Measurements from ENCODE around the gene CCDC88C. TPM values are rescaled to one million over a fixed set of nuclear protein-coding genes. Genes with fewer than 3 reads are reported as not detected.
A peak's percentile ranks its signal among the peaks of the same experiment; 100 is the strongest.

Gene CCDC88C
- total and polyA plus RNA-seq, 2 donors = 25.6 to 47.4 TPM

DNA sequence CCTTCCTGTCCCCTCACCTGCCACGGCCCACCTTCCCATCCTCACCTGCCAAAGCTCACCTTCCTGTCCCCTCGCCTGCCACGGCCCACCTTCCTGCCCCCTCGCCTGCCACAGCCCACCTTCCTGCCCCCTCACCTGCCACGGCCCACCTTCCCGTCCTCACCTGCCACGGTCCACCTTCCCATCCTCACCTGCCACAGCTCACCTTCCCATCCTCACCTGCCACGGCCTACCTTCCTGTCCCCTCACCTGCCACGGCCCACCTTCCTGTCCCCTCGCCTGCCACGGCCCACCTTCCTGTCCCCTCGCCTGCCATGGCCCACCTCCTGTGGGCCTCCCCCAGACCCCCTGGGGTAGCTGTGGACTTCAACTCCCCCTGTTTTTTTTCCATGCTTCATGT is 124.3 kb downstream of the CCDC88C start:
- Histone ChIP-seq H3K9me3 (ENCODE audit: control insufficient read depth in 2 of 2, insufficient read depth in 1 of 2, low read length in 1 of 2) (no peaks in the 10 kb centered on the region), H3K4me3 (ENCODE audit: low read length in 2 of 2) (no peak overlapping the region), H3K27ac (ENCODE audit: low read depth in 1 of 2, low read length in 1 of 2) (no peak overlapping the region), H3K36me3 (ENCODE audit: control insufficient read depth in 2 of 2, insufficient read depth in 2 of 2, low read length in 1 of 2) (peaks cover 87 to 89% of the 10 kb centered on the region in 2 donors), H3K27me3 (ENCODE audit: control insufficient read depth in 2 of 2, insufficient read depth in 1 of 2, low read length in 1 of 2) (no peaks in the 10 kb centered on the region), H3K4me1 (ENCODE audit: control insufficient read depth in 2 of 2, insufficient read depth in 2 of 2, low read length in 2 of 2) (peaks cover 0 to 5% of the 10 kb centered on the region in 2 donors)
- DNase-seq (ENCODE audit: low read depth in 6 of 9, low spot score in 9 of 9) = no peak
- WGBS = 60% methylated on average over 12 of the region's 12 CpGs

DNA sequence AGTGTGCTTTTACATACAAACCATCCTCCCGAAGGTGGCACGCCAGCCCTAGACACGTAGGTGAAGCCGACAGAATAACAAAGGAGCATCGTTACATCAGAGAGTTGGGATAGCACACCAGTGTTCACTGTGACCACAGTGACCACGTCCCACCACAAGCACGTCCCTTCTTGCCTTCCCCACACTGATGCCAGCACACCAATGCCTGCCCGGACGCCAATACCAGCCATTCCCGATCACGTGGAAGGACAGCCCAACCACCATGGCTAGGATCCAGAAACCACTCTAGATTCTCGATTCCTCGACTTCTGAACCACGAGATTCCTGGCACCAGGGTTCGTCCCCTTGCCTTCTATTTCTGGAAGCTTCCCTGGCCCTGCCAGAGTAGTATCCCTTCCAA is 125.1 kb downstream of the CCDC88C start:
- H3K4me3 ChIP-seq (ENCODE audit: low read length in 2 of 2) = no peak overlapping the region
- no peaks in the 10 kb centered on the region for H3K27me3 ChIP-seq (ENCODE audit: control insufficient read depth in 2 of 2, insufficient read depth in 1 of 2, low read length in 1 of 2)
- WGBS = 96% methylated on average over 15 of the region's 15 CpGs
- H3K9me3 ChIP-seq (ENCODE audit: control insufficient read depth in 2 of 2, insufficient read depth in 1 of 2, low read length in 1 of 2) = no peaks in the 10 kb centered on the region
- no peak for DNase-seq (ENCODE audit: low read depth in 6 of 9, low spot score in 9 of 9)
- H3K27ac ChIP-seq (ENCODE audit: low read depth in 1 of 2, low read length in 1 of 2) = no peak overlapping the region
- H3K4me1 ChIP-seq (ENCODE audit: control insufficient read depth in 2 of 2, insufficient read depth in 2 of 2, low read length in 2 of 2) = peaks cover 0 to 5% of the 10 kb centered on the region in 2 donors
- peaks cover 91 to 92% of the 10 kb centered on the region in 2 donors for H3K36me3 ChIP-seq (ENCODE audit: control insufficient read depth in 2 of 2, insufficient read depth in 2 of 2, low read length in 1 of 2)

DNA sequence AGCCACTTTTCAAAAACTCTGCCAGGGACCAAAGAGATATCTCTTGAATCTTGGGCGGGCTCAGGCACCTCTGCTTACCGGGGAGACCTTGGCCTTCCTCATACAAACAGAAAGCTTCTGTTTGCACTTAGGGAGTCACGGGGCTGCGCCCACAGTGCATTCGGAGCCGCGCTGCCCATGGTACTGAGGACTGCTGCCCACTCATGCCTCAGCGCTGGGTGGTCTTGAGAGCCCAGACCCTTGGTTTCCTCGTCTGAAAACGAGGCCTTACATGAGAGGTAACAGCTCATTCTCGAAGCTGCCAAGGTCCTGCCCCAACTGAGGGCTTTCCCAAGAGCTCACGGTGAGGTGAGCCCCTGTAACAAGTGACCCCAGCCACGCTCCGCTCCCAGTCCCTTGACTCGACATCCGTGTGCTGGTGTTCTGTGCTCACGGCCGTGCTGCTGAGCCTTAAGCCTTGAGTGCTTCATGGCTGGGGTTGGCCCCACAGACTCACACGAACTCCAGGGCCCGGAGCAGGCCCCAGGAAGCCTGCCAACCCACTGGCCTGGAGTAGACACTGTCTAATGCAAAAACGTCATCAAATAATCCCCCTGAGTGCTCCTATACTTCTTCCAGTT is 125.7 kb downstream of the CCDC88C start:
- DNase-seq (ENCODE audit: low read depth in 6 of 9, low spot score in 9 of 9) = no peak
- no peaks in the 10 kb centered on the region for H3K9me3 ChIP-seq (ENCODE audit: control insufficient read depth in 2 of 2, insufficient read depth in 1 of 2, low read length in 1 of 2)
- no peak overlapping the region for H3K4me3 ChIP-seq (ENCODE audit: low read length in 2 of 2)
- 97% methylated on average over 21 of the region's 21 CpGs for WGBS
- no peaks in the 10 kb centered on the region for H3K27me3 ChIP-seq (ENCODE audit: control insufficient read depth in 2 of 2, insufficient read depth in 1 of 2, low read length in 1 of 2)
- H3K4me1 ChIP-seq (ENCODE audit: control insufficient read depth in 2 of 2, insufficient read depth in 2 of 2, low read length in 2 of 2) = peaks cover 0 to 5% of the 10 kb centered on the region in 2 donors
- H3K27ac ChIP-seq (ENCODE audit: low read depth in 1 of 2, low read length in 1 of 2) = no peak overlapping the region
- H3K36me3 ChIP-seq (ENCODE audit: control insufficient read depth in 2 of 2, insufficient read depth in 2 of 2, low read length in 1 of 2) = peaks cover 90 to 91% of the 10 kb centered on the region in 2 donors

DNA sequence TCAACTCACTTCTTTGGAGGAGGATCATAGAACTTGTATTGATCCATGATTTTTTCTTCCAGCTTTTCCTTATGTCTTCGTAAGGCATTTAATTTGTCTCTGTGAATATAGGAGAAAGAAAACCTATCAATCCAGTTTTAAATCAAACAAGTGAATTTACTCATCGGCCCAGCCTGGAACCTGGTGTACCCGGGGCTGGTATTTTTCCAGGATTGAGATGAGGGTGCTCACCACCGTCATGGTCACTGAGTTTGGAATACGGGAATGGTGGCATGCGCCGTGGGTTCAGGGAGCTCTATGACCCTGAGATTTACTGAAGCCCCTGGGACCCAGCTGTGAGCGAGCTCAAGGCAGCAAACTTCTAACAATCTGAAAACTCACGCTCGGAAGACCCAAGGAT is 126.6 kb downstream of the CCDC88C start:
- peaks cover 0 to 5% of the 10 kb centered on the region in 2 donors for H3K4me1 ChIP-seq (ENCODE audit: control insufficient read depth in 2 of 2, insufficient read depth in 2 of 2, low read length in 2 of 2)
- no peak overlapping the region for H3K27ac ChIP-seq (ENCODE audit: low read depth in 1 of 2, low read length in 1 of 2)
- no peaks in the 10 kb centered on the region for H3K9me3 ChIP-seq (ENCODE audit: control insufficient read depth in 2 of 2, insufficient read depth in 1 of 2, low read length in 1 of 2)
- WGBS = 97% methylated on average over 10 of the region's 10 CpGs
- no peaks in the 10 kb centered on the region for H3K27me3 ChIP-seq (ENCODE audit: control insufficient read depth in 2 of 2, insufficient read depth in 1 of 2, low read length in 1 of 2)
- H3K4me3 ChIP-seq (ENCODE audit: low read length in 2 of 2) = no peak overlapping the region
- H3K36me3 ChIP-seq (ENCODE audit: control insufficient read depth in 2 of 2, insufficient read depth in 2 of 2, low read length in 1 of 2) = peaks cover 82 to 89% of the 10 kb centered on the region in 2 donors
- DNase-seq (ENCODE audit: low read depth in 6 of 9, low spot score in 9 of 9) = no peak

DNA sequence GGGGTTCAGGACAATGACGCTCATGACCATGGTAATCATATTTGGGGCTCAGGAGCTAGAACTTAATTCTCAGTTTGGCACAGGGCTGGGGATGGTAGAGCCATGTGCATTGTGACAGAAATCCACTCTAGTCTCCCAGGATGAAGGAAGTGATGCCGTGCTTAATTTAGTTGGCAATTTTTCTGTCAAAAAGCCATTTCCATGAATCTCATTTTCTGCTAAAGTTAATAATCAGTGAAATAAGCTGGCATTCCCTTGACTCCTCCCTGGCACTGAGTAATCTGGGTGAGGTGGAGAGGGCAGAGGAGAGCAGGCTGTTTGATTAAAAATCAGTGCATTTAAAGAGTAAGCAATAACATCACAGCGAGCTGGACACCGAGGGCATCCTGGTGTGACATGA is 128.2 kb downstream of the CCDC88C start:
- Histone ChIP-seq H3K36me3 (ENCODE audit: control insufficient read depth in 2 of 2, insufficient read depth in 2 of 2, low read length in 1 of 2) (peaks cover 82 to 91% of the 10 kb centered on the region in 2 donors), H3K4me1 (ENCODE audit: control insufficient read depth in 2 of 2, insufficient read depth in 2 of 2, low read length in 2 of 2) (peaks cover 5 to 17% of the 10 kb centered on the region in 2 donors), H3K27ac (ENCODE audit: low read depth in 1 of 2, low read length in 1 of 2) (no peak overlapping the region), H3K4me3 (ENCODE audit: low read length in 2 of 2) (no peak overlapping the region), H3K27me3 (ENCODE audit: control insufficient read depth in 2 of 2, insufficient read depth in 1 of 2, low read length in 1 of 2) (no peaks in the 10 kb centered on the region), H3K9me3 (ENCODE audit: control insufficient read depth in 2 of 2, insufficient read depth in 1 of 2, low read length in 1 of 2) (no peaks in the 10 kb centered on the region)
- DNase-seq (ENCODE audit: low read depth in 6 of 9, low spot score in 9 of 9) = no peak
- WGBS = over 99% methylated on average over 4 of the region's 4 CpGs

DNA sequence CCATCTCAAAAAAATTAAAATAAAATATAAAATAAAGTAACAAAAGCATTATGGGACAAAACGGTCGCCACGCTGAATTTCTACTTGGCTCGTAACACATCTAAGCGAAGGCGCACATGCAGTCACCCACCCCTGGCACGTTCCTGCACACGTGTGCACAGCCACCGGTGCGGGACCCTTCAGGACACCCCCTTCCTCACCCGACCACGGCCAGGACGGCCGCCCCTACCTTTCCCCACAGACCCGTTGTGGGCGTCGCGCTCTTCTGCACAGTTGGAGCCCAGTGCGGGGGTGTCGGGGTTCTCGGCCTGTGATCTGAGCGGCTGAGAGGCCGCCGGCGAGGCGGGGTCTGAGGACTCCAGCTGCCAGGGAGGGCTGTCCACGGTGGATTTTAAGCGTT is 128.7 kb downstream of the CCDC88C start:
- H3K9me3 ChIP-seq (ENCODE audit: control insufficient read depth in 2 of 2, insufficient read depth in 1 of 2, low read length in 1 of 2) = no peaks in the 10 kb centered on the region
- H3K27me3 ChIP-seq (ENCODE audit: control insufficient read depth in 2 of 2, insufficient read depth in 1 of 2, low read length in 1 of 2) = no peaks in the 10 kb centered on the region
- H3K4me1 ChIP-seq (ENCODE audit: control insufficient read depth in 2 of 2, insufficient read depth in 2 of 2, low read length in 2 of 2) = peaks cover 5 to 22% of the 10 kb centered on the region in 2 donors
- no peak for DNase-seq (ENCODE audit: low read depth in 6 of 9, low spot score in 9 of 9)
- no peak overlapping the region for H3K27ac ChIP-seq (ENCODE audit: low read depth in 1 of 2, low read length in 1 of 2)
- H3K4me3 ChIP-seq (ENCODE audit: low read length in 2 of 2) = no peak overlapping the region
- peaks cover 76 to 91% of the 10 kb centered on the region in 2 donors for H3K36me3 ChIP-seq (ENCODE audit: control insufficient read depth in 2 of 2, insufficient read depth in 2 of 2, low read length in 1 of 2)
- 97% methylated on average over 28 of the region's 28 CpGs for WGBS

DNA sequence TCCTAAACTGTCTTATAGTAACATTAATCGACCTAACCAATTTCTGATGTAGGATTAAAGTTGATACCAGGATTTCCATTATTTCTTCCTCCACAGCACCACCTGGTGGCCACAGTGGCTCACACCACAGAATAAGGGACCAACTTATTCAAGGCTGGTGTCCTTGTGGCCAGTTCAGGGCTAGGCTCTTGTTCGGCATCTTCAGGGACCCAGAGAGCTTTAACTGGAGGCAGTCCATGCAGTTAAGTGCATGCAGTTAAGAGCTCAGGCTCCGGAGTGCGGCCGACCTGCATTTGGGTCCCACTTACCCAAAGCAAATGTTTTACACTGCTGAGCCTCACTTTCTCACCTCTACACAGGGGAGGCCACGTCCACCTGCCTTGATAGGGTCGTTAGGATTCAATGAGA is 131.1 kb downstream of the CCDC88C start:
- DNase-seq (ENCODE audit: low read depth in 6 of 9, low spot score in 9 of 9) = peak in 7 of 9 donors; percentile 52 to 77 (median 59)
- Histone ChIP-seq H3K36me3 (ENCODE audit: control insufficient read depth in 2 of 2, insufficient read depth in 2 of 2, low read length in 1 of 2) (peaks cover 74 to 94% of the 10 kb centered on the region in 2 donors), H3K4me1 (ENCODE audit: control insufficient read depth in 2 of 2, insufficient read depth in 2 of 2, low read length in 2 of 2) (peaks cover 10 to 42% of the 10 kb centered on the region in 2 donors), H3K9me3 (ENCODE audit: control insufficient read depth in 2 of 2, insufficient read depth in 1 of 2, low read length in 1 of 2) (peaks cover 1 to 8% of the 10 kb centered on the region in 2 donors), H3K27ac (ENCODE audit: low read depth in 1 of 2, low read length in 1 of 2) (no peak overlapping the region), H3K4me3 (ENCODE audit: low read length in 2 of 2) (no peak overlapping the region), H3K27me3 (ENCODE audit: control insufficient read depth in 2 of 2, insufficient read depth in 1 of 2, low read length in 1 of 2) (no peaks in the 10 kb centered on the region)
- WGBS = 67% methylated on average over 7 of the region's 7 CpGs

DNA sequence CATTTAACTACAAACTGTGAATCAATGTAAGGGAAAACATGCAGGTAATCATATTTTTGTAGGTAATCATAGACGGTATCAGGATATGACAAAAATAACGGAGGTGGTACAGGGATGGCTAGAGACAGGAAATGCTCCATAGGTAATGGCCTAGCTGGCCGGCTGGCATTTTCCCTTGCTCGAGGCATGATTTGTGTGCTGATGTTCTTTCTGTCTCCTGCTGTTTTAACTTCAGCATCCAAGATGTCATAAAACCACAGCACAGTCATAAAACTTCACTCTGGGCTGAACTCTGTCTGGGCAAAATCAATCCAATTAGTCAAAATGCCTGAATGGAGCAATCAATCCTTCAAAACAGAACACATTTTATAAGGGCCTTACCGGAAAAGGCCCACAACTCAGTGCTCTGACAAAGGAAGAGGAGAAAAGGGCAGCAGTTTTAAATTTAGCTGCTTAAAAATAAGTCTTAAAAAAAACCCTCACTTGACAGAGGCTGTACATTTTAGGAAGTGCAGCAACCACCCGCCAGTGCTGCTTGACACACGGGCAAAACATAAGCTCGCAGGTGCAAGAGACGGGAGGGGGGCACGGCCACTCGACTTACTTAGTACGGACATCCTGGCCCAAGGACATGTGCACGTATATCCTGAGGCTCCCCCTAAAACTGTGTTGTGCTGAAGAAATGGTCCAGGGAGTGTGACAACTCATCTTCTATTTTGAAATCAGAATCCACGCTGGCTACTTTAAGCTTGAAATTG is 132.7 kb downstream of the CCDC88C start:
- WGBS = 29% methylated on average over 14 of the region's 14 CpGs
- DNase-seq (ENCODE audit: low read depth in 6 of 9, low spot score in 9 of 9) = peak in 1 of 9 donors; percentile 38
- Histone ChIP-seq H3K9me3 (ENCODE audit: control insufficient read depth in 2 of 2, insufficient read depth in 1 of 2, low read length in 1 of 2) (peaks cover 1 to 8% of the 10 kb centered on the region in 2 donors), H3K36me3 (ENCODE audit: control insufficient read depth in 2 of 2, insufficient read depth in 2 of 2, low read length in 1 of 2) (peaks cover 72 to 96% of the 10 kb centered on the region in 2 donors), H3K27me3 (ENCODE audit: control insufficient read depth in 2 of 2, insufficient read depth in 1 of 2, low read length in 1 of 2) (no peaks in the 10 kb centered on the region), H3K4me1 (ENCODE audit: control insufficient read depth in 2 of 2, insufficient read depth in 2 of 2, low read length in 2 of 2) (peaks cover 10 to 40% of the 10 kb centered on the region in 2 donors), H3K4me3 (ENCODE audit: low read length in 2 of 2) (no peak overlapping the region), H3K27ac (ENCODE audit: low read depth in 1 of 2, low read length in 1 of 2) (peak overlapping the region in 1 of 2 donors; percentile 20)

DNA sequence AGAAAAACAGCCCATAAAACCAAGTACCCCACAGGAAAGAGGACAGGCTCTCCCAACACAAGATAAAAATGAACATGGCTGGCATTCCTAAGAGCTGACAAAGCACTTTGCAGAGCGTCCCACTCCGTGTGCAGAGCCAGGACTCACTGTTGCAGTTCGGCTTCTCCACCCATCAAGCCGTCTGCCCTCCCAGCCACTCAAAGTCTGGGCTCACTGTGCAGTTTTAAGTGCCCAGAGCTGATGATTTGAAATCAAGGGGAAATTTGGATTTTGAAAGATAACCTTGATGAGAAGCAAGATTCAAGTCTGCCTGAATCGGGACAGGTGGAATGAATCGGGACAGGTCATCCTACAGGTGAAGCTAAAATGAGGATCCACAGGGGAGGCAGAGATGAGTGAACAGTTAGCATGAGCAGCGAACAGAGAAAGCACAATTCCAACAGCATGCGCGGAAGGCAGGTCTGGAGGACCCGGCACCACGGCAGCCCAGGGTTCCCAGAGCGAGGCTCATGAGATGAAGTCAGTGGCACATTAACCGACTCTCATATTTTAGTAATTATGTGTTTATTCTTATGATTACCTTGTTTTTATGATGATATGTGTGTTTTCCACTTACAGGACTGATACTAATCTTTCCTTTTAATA is 133.4 kb downstream of the CCDC88C start:
- Histone ChIP-seq H3K4me3 (ENCODE audit: low read length in 2 of 2) (no peak overlapping the region), H3K4me1 (ENCODE audit: control insufficient read depth in 2 of 2, insufficient read depth in 2 of 2, low read length in 2 of 2) (peaks cover 10 to 47% of the 10 kb centered on the region in 2 donors), H3K27me3 (ENCODE audit: control insufficient read depth in 2 of 2, insufficient read depth in 1 of 2, low read length in 1 of 2) (no peaks in the 10 kb centered on the region), H3K27ac (ENCODE audit: low read depth in 1 of 2, low read length in 1 of 2) (no peak overlapping the region), H3K9me3 (ENCODE audit: control insufficient read depth in 2 of 2, insufficient read depth in 1 of 2, low read length in 1 of 2) (peaks cover 1 to 8% of the 10 kb centered on the region in 2 donors), H3K36me3 (ENCODE audit: control insufficient read depth in 2 of 2, insufficient read depth in 2 of 2, low read length in 1 of 2) (peaks cover 72 to 96% of the 10 kb centered on the region in 2 donors)
- no peak for DNase-seq (ENCODE audit: low read depth in 6 of 9, low spot score in 9 of 9)
- 98% methylated on average over 13 of the region's 13 CpGs for WGBS
